GM18519 (cell line): ENCODE data around the gene EIF4EBP3.
"Not testable (repeated sequence)": the region's sequence is repeated elsewhere in the genome, so short reads cannot be mapped to it uniquely, and the experiment has no call there.

Experiments used
- ATAC-seq: cut with Tn5 transposase; IDR thresholded peaks from one replicate; pipeline ENCODE4 v1.9.1; 2021; ENCODE audit warnings: mild to moderate bottlenecking, moderate library complexity; ENCODE audit not compliant: unreplicated experiment, low FRiP score

EIF4EBP3 gene

GRCh38 chr5:140574165-140574564, 26.7 kb downstream of the EIF4EBP3 start:
- ATAC-seq: no peak

DNA sequence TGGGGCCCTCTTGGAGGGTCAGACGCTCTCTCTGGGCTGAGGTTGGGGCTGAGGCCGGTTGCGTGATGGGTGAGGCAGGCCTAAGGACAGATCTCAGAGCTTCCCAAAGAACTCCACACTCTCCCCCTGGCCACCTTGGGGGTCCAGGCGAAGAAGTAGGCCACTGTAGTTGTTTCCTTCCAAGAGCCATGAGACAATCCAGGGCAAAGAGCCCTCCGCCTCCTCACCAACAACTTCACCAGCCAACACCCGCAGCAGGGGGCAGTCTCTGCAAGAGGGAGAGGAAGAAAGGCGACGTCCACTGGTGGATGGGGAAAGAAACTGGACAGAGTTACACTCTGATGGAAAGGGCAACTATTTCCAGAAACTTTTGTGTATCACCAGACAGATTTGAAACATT, 27.8 kb downstream of the EIF4EBP3 start:
- ATAC-seq: no peak

DNA sequence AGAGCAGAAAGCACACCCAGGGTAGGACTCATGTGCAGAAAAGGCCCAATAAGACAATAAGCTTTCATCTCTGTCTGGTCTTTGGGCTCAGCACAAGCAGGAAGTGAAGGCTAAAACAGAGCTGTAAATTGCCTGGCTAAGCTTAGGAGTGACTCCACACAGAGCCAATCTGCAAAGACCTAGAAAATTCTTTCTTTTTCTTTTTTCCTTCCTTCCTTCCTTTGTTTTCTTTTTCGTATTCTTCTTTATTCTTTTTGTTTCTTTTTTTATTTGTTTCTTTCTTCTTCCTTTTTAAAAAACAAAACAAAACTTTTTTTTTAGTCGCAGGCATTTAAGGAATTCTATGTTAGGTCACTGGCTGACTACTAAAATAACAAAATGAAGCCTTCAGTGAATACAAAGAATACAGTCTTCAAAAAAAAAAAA, 29.3 kb downstream of the EIF4EBP3 start:
- ATAC-seq: no peak

- not testable (repeated sequence) for ATAC-seq
Measured at GRCh38 chr5:140579188-140579747, 31.8 kb downstream of the EIF4EBP3 start.

GRCh38 chr5:140587495-140587894, 40.0 kb downstream of the EIF4EBP3 start:
- ATAC-seq: no peak

DNA sequence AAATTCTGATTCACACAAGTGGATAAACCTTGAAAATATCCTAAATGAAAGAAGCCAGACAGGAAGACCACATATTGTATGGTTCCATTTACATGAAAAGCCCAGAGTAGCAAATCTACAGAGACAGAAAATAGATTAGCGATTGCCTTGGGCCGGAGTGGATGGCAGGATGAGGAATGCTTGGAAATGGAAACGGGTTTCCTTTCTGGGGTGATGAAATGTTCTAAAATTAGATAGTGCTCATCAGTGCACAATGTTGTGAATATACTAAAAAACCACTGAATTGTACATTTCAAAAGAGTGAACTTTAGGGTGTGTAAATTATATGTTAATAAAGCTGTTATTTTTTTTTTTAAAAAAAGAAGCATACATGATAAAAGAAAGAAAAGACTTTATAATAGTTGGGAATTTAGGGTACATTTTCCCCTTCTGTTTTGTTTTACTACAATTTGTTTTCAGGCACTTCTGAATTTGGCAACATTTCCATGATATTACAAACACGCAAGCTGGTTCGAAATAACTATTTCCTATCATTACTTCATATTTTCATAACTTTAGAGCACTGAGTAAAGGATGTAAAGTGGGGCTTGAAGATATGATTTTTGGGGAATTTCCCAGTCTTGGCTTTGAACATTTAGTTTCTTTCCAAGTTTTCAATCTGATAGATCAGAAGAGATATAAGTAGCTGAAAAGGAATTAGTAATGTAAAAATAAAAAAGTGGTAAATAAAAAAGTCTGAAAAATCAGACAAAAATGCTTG, 41.0 kb downstream of the EIF4EBP3 start:
- no peak for ATAC-seq

- ATAC-seq: no peak
Measured at GRCh38 chr5:140590861-140591260, 43.4 kb downstream of the EIF4EBP3 start.

GRCh38 chr5:140591747-140592372, 44.4 kb downstream of the EIF4EBP3 start:
- no peak for ATAC-seq

DNA sequence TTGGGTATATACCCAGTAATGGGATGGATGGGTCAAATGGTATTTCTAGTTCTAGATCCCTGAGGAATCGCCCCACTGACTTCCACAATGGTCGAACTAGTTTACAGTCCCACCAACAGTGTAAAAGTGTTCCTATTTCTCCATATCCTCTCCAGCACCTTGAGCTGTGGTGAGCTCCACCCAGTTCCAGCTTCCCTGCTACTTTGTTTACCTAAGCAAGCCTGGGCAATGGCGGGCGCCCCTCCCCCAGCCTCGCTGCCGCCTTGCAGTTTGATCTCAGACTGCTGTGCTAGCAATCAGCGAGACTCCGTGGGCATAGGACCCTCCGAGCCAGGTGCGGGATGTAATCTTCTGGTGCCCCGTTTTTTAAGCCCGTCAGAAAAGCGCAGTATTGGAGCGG, 45.6 kb downstream of the EIF4EBP3 start:
- ATAC-seq: not testable (repeated sequence)

DNA sequence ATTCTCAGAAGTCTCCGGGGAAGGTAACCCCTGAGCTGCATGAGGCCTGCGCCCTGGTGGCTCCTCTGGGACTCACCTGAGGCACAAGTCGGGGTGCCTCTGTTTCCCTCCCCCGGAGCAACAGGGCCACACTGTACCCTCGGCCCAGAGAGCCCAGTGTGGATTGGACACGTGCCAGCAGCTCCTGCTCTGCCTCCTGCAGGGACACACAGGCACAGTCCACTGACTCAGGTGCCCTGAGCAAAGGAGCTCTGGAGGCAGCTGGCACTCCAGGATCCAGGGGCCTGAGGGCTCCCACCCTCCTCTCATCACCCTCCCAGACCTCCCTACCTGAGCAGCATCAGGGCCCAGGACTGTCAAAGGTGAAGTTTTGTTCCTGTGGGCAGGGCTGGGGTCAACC, 46.7 kb downstream of the EIF4EBP3 start:
- no peak for ATAC-seq

DNA sequence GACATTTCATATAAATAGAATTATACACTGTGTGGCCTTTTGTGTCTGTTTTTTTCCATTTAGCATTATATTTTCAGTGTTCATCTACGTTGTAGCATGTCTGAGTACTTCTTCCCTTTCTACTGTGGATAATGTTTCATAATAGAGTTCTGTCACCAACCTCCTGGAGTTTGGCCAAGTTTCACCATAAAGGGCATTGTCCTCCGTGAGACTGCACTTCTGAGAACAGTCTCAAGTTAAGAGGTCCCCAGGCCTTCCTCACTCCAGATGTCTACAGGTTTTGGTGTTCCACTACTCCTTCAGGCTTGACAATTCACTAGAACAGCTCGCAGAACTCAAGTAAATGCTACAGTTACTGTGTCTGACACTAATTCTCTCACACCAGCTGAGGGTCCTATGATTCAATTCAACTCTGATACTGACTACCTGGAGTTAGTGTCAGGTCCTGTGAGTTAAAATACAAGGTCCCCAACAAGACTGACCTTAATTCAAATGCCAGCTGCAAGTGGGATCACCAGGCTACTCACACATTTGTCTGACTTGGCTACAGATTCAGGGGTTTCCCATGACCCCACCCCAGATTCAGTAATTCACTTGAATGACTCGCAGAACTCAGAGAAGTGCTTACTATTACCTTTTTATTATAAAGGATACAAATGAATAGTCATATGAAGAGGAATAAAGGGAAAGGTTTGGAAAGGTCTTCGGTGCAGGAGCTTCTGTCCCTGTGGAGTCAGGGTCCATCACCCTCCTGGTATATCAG, 48.3 kb downstream of the EIF4EBP3 start:
- ATAC-seq: no peak

DNA sequence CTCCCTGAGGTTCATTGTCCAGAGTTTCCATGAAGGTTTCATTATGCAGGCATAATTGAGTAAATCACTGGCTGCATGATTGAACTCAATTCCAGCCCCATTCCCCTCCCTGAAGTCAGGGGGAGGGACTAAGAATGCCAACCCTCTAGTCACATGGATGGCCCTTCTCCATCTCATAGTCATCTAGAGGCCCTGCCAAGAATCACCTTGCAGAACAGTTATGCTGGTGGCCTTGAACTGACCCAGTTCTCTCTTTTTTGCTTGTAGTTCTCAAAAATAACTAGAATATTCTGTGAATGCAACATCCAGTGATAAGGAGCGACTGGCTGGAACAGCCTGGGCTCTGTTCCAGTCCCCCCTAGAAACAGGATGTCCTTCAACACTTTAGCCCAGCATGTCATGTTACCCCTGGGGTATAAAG, 48.9 kb downstream of the EIF4EBP3 start:
- ATAC-seq: no peak

- ATAC-seq: no peak
Measured at GRCh38 chr5:140598836-140599235, 51.4 kb downstream of the EIF4EBP3 start.
